ENCODE data around the gene HDGFL1. TPM values are rescaled to one million over a fixed set of nuclear protein-coding genes. Genes with fewer than 3 reads are reported as not detected.

The HDGFL1 gene
- total RNA-seq = not detected in 2 replicates

- peak; percentile 44 for DNase-seq (ENCODE audit: insufficient read length, low spot score, missing footprints)
- Histone ChIP-seq H3K4me3 (ENCODE audit: insufficient read depth, low read length) (no peak within 1 kb of the TSS), H3K4me1 (ENCODE audit: insufficient read depth, low read length) (no peaks in the 10 kb centered on the region), H3K36me3 (ENCODE audit: insufficient read depth, low read length) (no peaks in the 10 kb centered on the region), H3K79me2 (ENCODE audit: insufficient read depth, low read length) (no peaks in the 10 kb centered on the region), H4K20me1 (ENCODE audit: insufficient read depth, low read length) (no peaks in the 10 kb centered on the region), H3K9me3 (ENCODE audit: low read depth, low read length) (no peaks in the 10 kb centered on the region), H3K4me2 (ENCODE audit: insufficient read depth, low read length) (no peak within 1 kb of the TSS), H3K27me3 (ENCODE audit: insufficient read depth, low read length) (no peaks in the 10 kb centered on the region), H3K27ac (ENCODE audit: low read depth, low read length) (no peak within 1 kb of the TSS), H2AFZ (ENCODE audit: low read length) (no peak within 1 kb of the TSS)
- no peak for TF ChIP-seq CTCF (IDR thresholded peaks at IDR 0.05; ENCODE audit: extremely low read depth, low read depth, low read length)
These were observed at the start of gene HDGFL1 for GRCh38 chr6:22569281-22570184. TSS of gene HDGFL1 (plus strand) at chr6:22569566. CDS start at chr6:22569576, 10 bp downstream.

- Histone ChIP-seq H3K27ac (ENCODE audit: low read depth, low read length) (no peak overlapping the region), H3K27me3 (ENCODE audit: insufficient read depth, low read length) (no peaks in the 10 kb centered on the region), H3K79me2 (ENCODE audit: insufficient read depth, low read length) (no peaks in the 10 kb centered on the region), H3K4me1 (ENCODE audit: insufficient read depth, low read length) (no peaks in the 10 kb centered on the region), H3K9me3 (ENCODE audit: low read depth, low read length) (no peaks in the 10 kb centered on the region), H2AFZ (ENCODE audit: low read length) (no peak overlapping the region), H3K4me2 (ENCODE audit: insufficient read depth, low read length) (no peak overlapping the region), H4K20me1 (ENCODE audit: insufficient read depth, low read length) (no peaks in the 10 kb centered on the region), H3K36me3 (ENCODE audit: insufficient read depth, low read length) (no peaks in the 10 kb centered on the region), H3K4me3 (ENCODE audit: insufficient read depth, low read length) (no peak overlapping the region)
- no peak for DNase-seq (ENCODE audit: insufficient read length, low spot score, missing footprints)
- no peak for TF ChIP-seq CTCF (IDR thresholded peaks at IDR 0.05; ENCODE audit: extremely low read depth, low read depth, low read length)
These were observed 48.3 kb upstream of the HDGFL1 start for GRCh38 chr6:22521035-22521434.

- Histone ChIP-seq H3K9me3 (ENCODE audit: low read depth, low read length) (no peaks in the 10 kb centered on the region), H3K79me2 (ENCODE audit: insufficient read depth, low read length) (no peaks in the 10 kb centered on the region), H3K4me2 (ENCODE audit: insufficient read depth, low read length) (no peak overlapping the region), H3K27me3 (ENCODE audit: insufficient read depth, low read length) (no peaks in the 10 kb centered on the region), H3K4me1 (ENCODE audit: insufficient read depth, low read length) (no peaks in the 10 kb centered on the region), H4K20me1 (ENCODE audit: insufficient read depth, low read length) (no peaks in the 10 kb centered on the region), H3K36me3 (ENCODE audit: insufficient read depth, low read length) (no peaks in the 10 kb centered on the region), H2AFZ (ENCODE audit: low read length) (no peak overlapping the region), H3K4me3 (ENCODE audit: insufficient read depth, low read length) (no peak overlapping the region), H3K27ac (ENCODE audit: low read depth, low read length) (no peak overlapping the region)
- TF ChIP-seq CTCF (IDR thresholded peaks at IDR 0.05; ENCODE audit: extremely low read depth, low read depth, low read length) = no peak
- DNase-seq (ENCODE audit: insufficient read length, low spot score, missing footprints) = no peak
These were observed 42.6 kb upstream of the HDGFL1 start for GRCh38 chr6:22526736-22527135.

GRCh38 chr6:22529866-22530265 is 39.5 kb upstream of the HDGFL1 start:
- Histone ChIP-seq H3K27me3 (ENCODE audit: insufficient read depth, low read length) (no peaks in the 10 kb centered on the region), H2AFZ (ENCODE audit: low read length) (no peak overlapping the region), H3K36me3 (ENCODE audit: insufficient read depth, low read length) (no peaks in the 10 kb centered on the region), H3K4me2 (ENCODE audit: insufficient read depth, low read length) (no peak overlapping the region), H3K27ac (ENCODE audit: low read depth, low read length) (no peak overlapping the region), H3K9me3 (ENCODE audit: low read depth, low read length) (no peaks in the 10 kb centered on the region), H4K20me1 (ENCODE audit: insufficient read depth, low read length) (no peaks in the 10 kb centered on the region), H3K4me1 (ENCODE audit: insufficient read depth, low read length) (no peaks in the 10 kb centered on the region), H3K4me3 (ENCODE audit: insufficient read depth, low read length) (no peak overlapping the region), H3K79me2 (ENCODE audit: insufficient read depth, low read length) (no peaks in the 10 kb centered on the region)
- no peak for TF ChIP-seq CTCF (IDR thresholded peaks at IDR 0.05; ENCODE audit: extremely low read depth, low read depth, low read length)
- no peak for DNase-seq (ENCODE audit: insufficient read length, low spot score, missing footprints)
